ENCODE results near the gene CYP4B1. TPM values are rescaled to one million over a fixed set of nuclear protein-coding genes. Genes with fewer than 3 reads are reported as not detected.

Gene CYP4B1
- total and polyA plus RNA-seq, 4 donors = 0.18 to 0.59 (median 0.18) TPM; not detected in 1

DNA sequence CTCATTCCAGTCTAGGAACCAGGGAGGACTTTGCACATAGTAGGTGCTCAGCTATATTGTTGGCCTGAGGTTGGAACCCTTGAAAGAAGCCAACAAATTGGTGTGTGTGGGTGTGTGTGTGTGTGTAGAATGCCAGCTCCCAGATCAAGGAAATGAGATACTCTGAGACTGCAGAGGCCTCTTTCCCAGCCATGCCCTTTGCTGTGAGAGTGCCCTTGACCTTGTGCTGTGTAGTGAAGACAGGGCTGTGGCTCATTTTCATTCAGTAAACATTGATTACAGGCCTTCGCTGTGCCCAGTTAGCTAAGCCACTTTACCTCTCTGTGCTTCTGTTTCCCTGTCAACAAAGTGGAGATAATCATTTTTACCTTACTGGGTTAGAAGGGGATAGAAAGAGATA is 3.2 kb downstream of the CYP4B1 start:
- 48% methylated on average over 1 of the region's 1 CpG for WGBS
- Histone ChIP-seq H3K36me3 (ENCODE audit: control insufficient read depth in 4 of 4, insufficient read depth in 3 of 4, low read depth in 1 of 4, low read length in 3 of 4) (no peaks in the 10 kb centered on the region), H3K4me1 (ENCODE audit: control insufficient read depth in 4 of 4, insufficient read depth in 4 of 4, low read length in 3 of 4) (no peaks in the 10 kb centered on the region), H3K9me3 (ENCODE audit: control insufficient read depth in 4 of 4, low read length in 3 of 4) (no peaks in the 10 kb centered on the region), H3K27ac (ENCODE audit: low read depth in 1 of 2, low read length in 2 of 2) (no peak overlapping the region), H3K27me3 (ENCODE audit: control insufficient read depth in 4 of 4, insufficient read depth in 4 of 4, low read length in 3 of 4) (peaks cover 0 to 7% (median 1%) of the 10 kb centered on the region in 4 donors), H3K9ac (ENCODE audit: low read depth in 1 of 2, low read length in 2 of 2) (no peak overlapping the region), H3K4me3 (ENCODE audit: low read depth in 1 of 3, low read length in 3 of 3) (no peak overlapping the region)
- TF ChIP-seq RXRA (IDR thresholded peaks at IDR 0.05) (no peak), RAD21 (IDR thresholded peaks at IDR 0.05) (no peak), HNF4G (IDR thresholded peaks at IDR 0.05) (no peak)
- TF ChIP-seq, protein P1, sequence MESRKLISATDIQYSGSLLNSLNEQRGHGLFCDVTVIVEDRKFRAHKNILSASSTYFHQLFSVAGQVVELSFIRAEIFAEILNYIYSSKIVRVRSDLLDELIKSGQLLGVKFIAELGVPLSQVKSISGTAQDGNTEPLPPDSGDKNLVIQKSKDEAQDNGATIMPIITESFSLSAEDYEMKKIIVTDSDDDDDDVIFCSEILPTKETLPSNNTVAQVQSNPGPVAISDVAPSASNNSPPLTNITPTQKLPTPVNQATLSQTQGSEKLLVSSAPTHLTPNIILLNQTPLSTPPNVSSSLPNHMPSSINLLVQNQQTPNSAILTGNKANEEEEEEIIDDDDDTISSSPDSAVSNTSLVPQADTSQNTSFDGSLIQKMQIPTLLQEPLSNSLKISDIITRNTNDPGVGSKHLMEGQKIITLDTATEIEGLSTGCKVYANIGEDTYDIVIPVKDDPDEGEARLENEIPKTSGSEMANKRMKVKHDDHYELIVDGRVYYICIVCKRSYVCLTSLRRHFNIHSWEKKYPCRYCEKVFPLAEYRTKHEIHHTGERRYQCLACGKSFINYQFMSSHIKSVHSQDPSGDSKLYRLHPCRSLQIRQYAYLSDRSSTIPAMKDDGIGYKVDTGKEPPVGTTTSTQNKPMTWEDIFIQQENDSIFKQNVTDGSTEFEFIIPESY (IDR thresholded peaks at IDR 0.05) = no peak
- TF ChIP-seq, protein P2, sequence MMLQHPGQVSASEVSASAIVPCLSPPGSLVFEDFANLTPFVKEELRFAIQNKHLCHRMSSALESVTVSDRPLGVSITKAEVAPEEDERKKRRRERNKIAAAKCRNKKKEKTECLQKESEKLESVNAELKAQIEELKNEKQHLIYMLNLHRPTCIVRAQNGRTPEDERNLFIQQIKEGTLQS (IDR thresholded peaks at IDR 0.05) = no peak
- TF ChIP-seq, protein P3, sequence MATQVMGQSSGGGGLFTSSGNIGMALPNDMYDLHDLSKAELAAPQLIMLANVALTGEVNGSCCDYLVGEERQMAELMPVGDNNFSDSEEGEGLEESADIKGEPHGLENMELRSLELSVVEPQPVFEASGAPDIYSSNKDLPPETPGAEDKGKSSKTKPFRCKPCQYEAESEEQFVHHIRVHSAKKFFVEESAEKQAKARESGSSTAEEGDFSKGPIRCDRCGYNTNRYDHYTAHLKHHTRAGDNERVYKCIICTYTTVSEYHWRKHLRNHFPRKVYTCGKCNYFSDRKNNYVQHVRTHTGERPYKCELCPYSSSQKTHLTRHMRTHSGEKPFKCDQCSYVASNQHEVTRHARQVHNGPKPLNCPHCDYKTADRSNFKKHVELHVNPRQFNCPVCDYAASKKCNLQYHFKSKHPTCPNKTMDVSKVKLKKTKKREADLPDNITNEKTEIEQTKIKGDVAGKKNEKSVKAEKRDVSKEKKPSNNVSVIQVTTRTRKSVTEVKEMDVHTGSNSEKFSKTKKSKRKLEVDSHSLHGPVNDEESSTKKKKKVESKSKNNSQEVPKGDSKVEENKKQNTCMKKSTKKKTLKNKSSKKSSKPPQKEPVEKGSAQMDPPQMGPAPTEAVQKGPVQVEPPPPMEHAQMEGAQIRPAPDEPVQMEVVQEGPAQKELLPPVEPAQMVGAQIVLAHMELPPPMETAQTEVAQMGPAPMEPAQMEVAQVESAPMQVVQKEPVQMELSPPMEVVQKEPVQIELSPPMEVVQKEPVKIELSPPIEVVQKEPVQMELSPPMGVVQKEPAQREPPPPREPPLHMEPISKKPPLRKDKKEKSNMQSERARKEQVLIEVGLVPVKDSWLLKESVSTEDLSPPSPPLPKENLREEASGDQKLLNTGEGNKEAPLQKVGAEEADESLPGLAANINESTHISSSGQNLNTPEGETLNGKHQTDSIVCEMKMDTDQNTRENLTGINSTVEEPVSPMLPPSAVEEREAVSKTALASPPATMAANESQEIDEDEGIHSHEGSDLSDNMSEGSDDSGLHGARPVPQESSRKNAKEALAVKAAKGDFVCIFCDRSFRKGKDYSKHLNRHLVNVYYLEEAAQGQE (IDR thresholded peaks at IDR 0.05) = no peak
- no peak for DNase-seq (ENCODE audit: low spot score)

DNA sequence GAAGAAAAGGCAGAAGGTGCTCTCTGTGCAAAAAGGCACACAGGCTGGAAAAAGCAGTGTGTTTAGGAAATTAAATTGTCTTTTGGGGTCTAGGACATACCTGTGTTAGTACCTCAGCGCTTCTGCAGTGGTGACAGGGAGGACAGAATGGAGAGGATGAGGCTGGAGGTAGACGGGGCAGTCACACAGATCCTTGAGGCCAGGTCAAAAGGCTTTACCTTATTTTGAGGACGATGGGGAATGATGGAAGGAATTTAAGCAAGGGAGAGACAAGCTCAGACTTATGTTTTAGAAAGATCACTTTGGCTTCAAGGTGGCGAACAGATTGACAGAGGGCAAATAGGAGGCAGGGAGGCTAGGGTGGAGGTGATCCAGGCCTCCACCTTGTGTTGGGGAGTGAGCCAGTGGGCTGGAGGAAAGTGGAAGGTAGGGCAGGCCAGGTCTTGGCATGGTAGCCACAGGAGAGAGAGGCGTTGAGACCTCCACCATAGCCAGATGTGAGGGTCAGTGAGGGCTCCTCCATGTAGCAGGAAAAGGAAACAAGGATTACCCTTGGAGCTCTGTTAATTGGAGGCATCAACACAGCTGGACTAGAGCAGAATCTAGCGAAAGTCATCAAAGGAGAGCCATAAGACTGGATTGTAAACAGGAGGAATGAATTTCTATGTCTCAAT is 4.2 kb downstream of the CYP4B1 start:
- no peaks in the 10 kb centered on the region for H3K36me3 ChIP-seq (ENCODE audit: control insufficient read depth in 4 of 4, insufficient read depth in 3 of 4, low read depth in 1 of 4, low read length in 3 of 4)
- no peak overlapping the region for H3K4me3 ChIP-seq (ENCODE audit: low read depth in 1 of 3, low read length in 3 of 3)
- H3K27me3 ChIP-seq (ENCODE audit: control insufficient read depth in 4 of 4, insufficient read depth in 4 of 4, low read length in 3 of 4) = peaks cover 0 to 7% (median 1%) of the 10 kb centered on the region in 4 donors
- H3K27ac ChIP-seq (ENCODE audit: low read depth in 1 of 2, low read length in 2 of 2) = no peak overlapping the region
- WGBS = 87% methylated on average over 6 of the region's 6 CpGs
- H3K9ac ChIP-seq (ENCODE audit: low read depth in 1 of 2, low read length in 2 of 2) = no peak overlapping the region
- no peaks in the 10 kb centered on the region for H3K4me1 ChIP-seq (ENCODE audit: control insufficient read depth in 4 of 4, insufficient read depth in 4 of 4, low read length in 3 of 4)
- no peaks in the 10 kb centered on the region for H3K9me3 ChIP-seq (ENCODE audit: control insufficient read depth in 4 of 4, low read length in 3 of 4)
- no peak for DNase-seq (ENCODE audit: low spot score)
- TF ChIP-seq RXRA (IDR thresholded peaks at IDR 0.05) = no peak
- no peak for TF ChIP-seq JUND (IDR thresholded peaks at IDR 0.05)
- no peak for TF ChIP-seq RAD21 (IDR thresholded peaks at IDR 0.05)
- no peak for TF ChIP-seq HNF4G (IDR thresholded peaks at IDR 0.05)
- TF ChIP-seq, protein P3 (IDR thresholded peaks at IDR 0.05) = no peak
- TF ChIP-seq, protein P4, sequence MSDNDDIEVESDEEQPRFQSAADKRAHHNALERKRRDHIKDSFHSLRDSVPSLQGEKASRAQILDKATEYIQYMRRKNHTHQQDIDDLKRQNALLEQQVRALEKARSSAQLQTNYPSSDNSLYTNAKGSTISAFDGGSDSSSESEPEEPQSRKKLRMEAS (IDR thresholded peaks at IDR 0.05) = no peak
- TF ChIP-seq SP1 (IDR thresholded peaks at IDR 0.05) = no peak
- TF ChIP-seq NR2F2 (IDR thresholded peaks at IDR 0.05) = no peak
- no peak for TF ChIP-seq TAF1 (conservative IDR thresholded peaks at IDR 0.05)
- no peak for TF ChIP-seq HNF4A (conservative IDR thresholded peaks at IDR 0.05)
- TF ChIP-seq EGR1 (IDR thresholded peaks at IDR 0.05; ENCODE audit: low read depth in 2 of 2) = no peak
- TF ChIP-seq, protein P1 (IDR thresholded peaks at IDR 0.05) = no peak
- TF ChIP-seq, protein P2 (IDR thresholded peaks at IDR 0.05) = no peak
- TF ChIP-seq FOXA2 (IDR thresholded peaks at IDR 0.05) = no peak
- TF ChIP-seq, protein P5, sequence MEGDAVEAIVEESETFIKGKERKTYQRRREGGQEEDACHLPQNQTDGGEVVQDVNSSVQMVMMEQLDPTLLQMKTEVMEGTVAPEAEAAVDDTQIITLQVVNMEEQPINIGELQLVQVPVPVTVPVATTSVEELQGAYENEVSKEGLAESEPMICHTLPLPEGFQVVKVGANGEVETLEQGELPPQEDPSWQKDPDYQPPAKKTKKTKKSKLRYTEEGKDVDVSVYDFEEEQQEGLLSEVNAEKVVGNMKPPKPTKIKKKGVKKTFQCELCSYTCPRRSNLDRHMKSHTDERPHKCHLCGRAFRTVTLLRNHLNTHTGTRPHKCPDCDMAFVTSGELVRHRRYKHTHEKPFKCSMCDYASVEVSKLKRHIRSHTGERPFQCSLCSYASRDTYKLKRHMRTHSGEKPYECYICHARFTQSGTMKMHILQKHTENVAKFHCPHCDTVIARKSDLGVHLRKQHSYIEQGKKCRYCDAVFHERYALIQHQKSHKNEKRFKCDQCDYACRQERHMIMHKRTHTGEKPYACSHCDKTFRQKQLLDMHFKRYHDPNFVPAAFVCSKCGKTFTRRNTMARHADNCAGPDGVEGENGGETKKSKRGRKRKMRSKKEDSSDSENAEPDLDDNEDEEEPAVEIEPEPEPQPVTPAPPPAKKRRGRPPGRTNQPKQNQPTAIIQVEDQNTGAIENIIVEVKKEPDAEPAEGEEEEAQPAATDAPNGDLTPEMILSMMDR (IDR thresholded peaks at IDR 0.05; ENCODE audit: low read depth, low read length, missing input control) = no peak
- TF ChIP-seq GABPA (IDR thresholded peaks at IDR 0.05 in 1 of 2, conservative IDR thresholded peaks at IDR 0.05 in 1 of 2) = no peak
- TF ChIP-seq YY1 (IDR thresholded peaks at IDR 0.05) = no peak

Data from liver (tissue), 9 donors.